Large intestine (tissue), 3 donors: ENCODE data around the gene SYNC. TPM values are rescaled to one million over a fixed set of nuclear protein-coding genes. Genes with fewer than 3 reads are reported as not detected.
"Not testable (repeated sequence)": the region's sequence is repeated elsewhere in the genome, so short reads cannot be mapped to it uniquely, and the experiment has no call there.

Experiments
- DNase-seq, 2 donors: peaks; one replicate each; pipeline versions ENCODE4 v3.0.0 to v3.0.0-alpha.2; 2013
- H3K27ac ChIP-seq: one replicate; pipeline ENCODE4 v1.5.1; 2013; ENCODE audit warnings: low read length
- H3K27me3 ChIP-seq: 2 replicates; pipeline ENCODE4 v1.6.1; 2013; ENCODE audit warnings: low read length; ENCODE audit not compliant: control insufficient read depth, insufficient read depth
- H3K36me3 ChIP-seq: 2 replicates; pipeline ENCODE4 v1.6.1; 2013; ENCODE audit warnings: low read length; ENCODE audit not compliant: control insufficient read depth, insufficient read depth
- H3K4me1 ChIP-seq: one replicate; pipeline ENCODE4 v1.6.1; 2013; ENCODE audit warnings: low read length; ENCODE audit not compliant: control insufficient read depth, insufficient read depth
- H3K4me3 ChIP-seq: one replicate; pipeline ENCODE4 v1.5.1; 2013; ENCODE audit warnings: low read length
- H3K9me3 ChIP-seq: one replicate; pipeline ENCODE4 v1.6.1; 2013; ENCODE audit warnings: mild to moderate bottlenecking, low read depth, low read length, moderate library complexity; ENCODE audit not compliant: control insufficient read depth
- WGBS: methylation state at CpG from one replicate; pipeline ENCODE4 v1.1.5; 2013; ENCODE audit warnings: low lambda C conversion rate; ENCODE audit not compliant: insufficient coverage; 5-methylcytosine and 5-hydroxymethylcytosine counted together
- polyA plus RNA-seq: library from polyadenylated mRNA; unstranded; fragments of 120-200 nt; gene quantifications from one replicate; pipeline ENCODE4 v1.2.1, GENCODE V29; 2013

The SYNC gene
- polyA plus RNA-seq, 1 donor = 5.2 TPM

- H3K9me3 ChIP-seq, H3K4me3 ChIP-seq, H3K27me3 ChIP-seq, H3K4me1 ChIP-seq, H3K36me3 ChIP-seq, H3K27ac ChIP-seq, DNase-seq: not testable (repeated sequence)
- no CpG with 5 or more reads among the region's 8 CpGs for WGBS
These were observed 60.2 kb downstream of the SYNC start for GRCh38 chr1:32642292-32642827.

GRCh38 chr1:32639489-32640075 is 63.0 kb downstream of the SYNC start:
- no peaks in the 10 kb centered on the region for H3K27me3 ChIP-seq
- H3K4me3 ChIP-seq = no peak overlapping the region
- H3K9me3 ChIP-seq = no peaks in the 10 kb centered on the region
- DNase-seq = no peak
- no CpG with 5 or more reads among the region's 1 CpG for WGBS
- no peak overlapping the region for H3K27ac ChIP-seq
- peaks cover 6% of the 10 kb centered on the region for H3K36me3 ChIP-seq
- H3K4me1 ChIP-seq = no peaks in the 10 kb centered on the region

GRCh38 chr1:32636914-32637645 is 65.5 kb downstream of the SYNC start:
- no peaks in the 10 kb centered on the region for H3K9me3 ChIP-seq
- H3K27me3 ChIP-seq = no peaks in the 10 kb centered on the region
- DNase-seq = no peak
- no peak overlapping the region for H3K27ac ChIP-seq
- no peaks in the 10 kb centered on the region for H3K4me1 ChIP-seq
- 100% methylated on average over 1 of the region's 16 CpGs for whole genome bisulfite sequencing
- H3K36me3 ChIP-seq = peaks cover 15% of the 10 kb centered on the region
- H3K4me3 ChIP-seq = no peak overlapping the region

- DNase-seq = no peak
- no CpG with 5 or more reads among the region's 8 CpGs for WGBS
These were observed 66.9 kb downstream of the SYNC start for GRCh38 chr1:32635508-32636277.

GRCh38 chr1:32632829-32633228 is 69.7 kb downstream of the SYNC start:
- no peaks in the 10 kb centered on the region for H3K9me3 ChIP-seq
- no peak overlapping the region for H3K4me3 ChIP-seq
- no peaks in the 10 kb centered on the region for H3K27me3 ChIP-seq
- H3K27ac ChIP-seq = no peak overlapping the region
- peaks cover 19% of the 10 kb centered on the region for H3K36me3 ChIP-seq
- 67% methylated on average over 1 of the region's 2 CpGs for WGBS
- no peaks in the 10 kb centered on the region for H3K4me1 ChIP-seq
- DNase-seq = no peak

More at GRCh38 chr1:32635508-32636277, 66.9 kb downstream of the SYNC start:
- Histone ChIP-seq H3K36me3 (peaks cover 17% of the 10 kb centered on the region), H3K27me3 (no peaks in the 10 kb centered on the region), H3K27ac (no peak overlapping the region), H3K4me3 (no peak overlapping the region), H3K4me1 (no peaks in the 10 kb centered on the region), H3K9me3 (no peaks in the 10 kb centered on the region)

- WGBS = no CpG with 5 or more reads among the region's 4 CpGs
- H3K27me3 ChIP-seq, H3K27ac ChIP-seq, H3K4me3 ChIP-seq, H3K9me3 ChIP-seq, DNase-seq, H3K4me1 ChIP-seq: not testable (repeated sequence)
- H3K36me3 ChIP-seq = peaks cover 24% of the 10 kb centered on the region
These were observed 72.4 kb downstream of the SYNC start for GRCh38 chr1:32630173-32630572.

Other genes with a start within 250 kb of the SYNC start
- 0.25 TPM for gene ZBTB8B, start 237.7 kb downstream of the SYNC start, polyA plus RNA-seq
- gene ZBTB8A, start 163.3 kb downstream of the SYNC start, polyA plus RNA-seq = 8.0 TPM
- gene ZBTB8OS, start 52.2 kb downstream of the SYNC start, polyA plus RNA-seq = 39.5 TPM
- 159 TPM for gene RBBP4, start 51.6 kb downstream of the SYNC start, polyA plus RNA-seq
- gene YARS1, start 114.6 kb upstream of the SYNC start, polyA plus RNA-seq = 59.9 TPM
- 27.5 TPM for gene S100PBP, start 114.9 kb upstream of the SYNC start, polyA plus RNA-seq
- gene FNDC5, start 168.1 kb upstream of the SYNC start, polyA plus RNA-seq = 11.0 TPM
- gene HPCA, start 183.7 kb upstream of the SYNC start, polyA plus RNA-seq = 0.87 TPM
- gene TMEM54, start 198.6 kb upstream of the SYNC start, polyA plus RNA-seq = 27.7 TPM